ENCODE measurements around the gene CFAP70.

The CFAP70 gene

DNA sequence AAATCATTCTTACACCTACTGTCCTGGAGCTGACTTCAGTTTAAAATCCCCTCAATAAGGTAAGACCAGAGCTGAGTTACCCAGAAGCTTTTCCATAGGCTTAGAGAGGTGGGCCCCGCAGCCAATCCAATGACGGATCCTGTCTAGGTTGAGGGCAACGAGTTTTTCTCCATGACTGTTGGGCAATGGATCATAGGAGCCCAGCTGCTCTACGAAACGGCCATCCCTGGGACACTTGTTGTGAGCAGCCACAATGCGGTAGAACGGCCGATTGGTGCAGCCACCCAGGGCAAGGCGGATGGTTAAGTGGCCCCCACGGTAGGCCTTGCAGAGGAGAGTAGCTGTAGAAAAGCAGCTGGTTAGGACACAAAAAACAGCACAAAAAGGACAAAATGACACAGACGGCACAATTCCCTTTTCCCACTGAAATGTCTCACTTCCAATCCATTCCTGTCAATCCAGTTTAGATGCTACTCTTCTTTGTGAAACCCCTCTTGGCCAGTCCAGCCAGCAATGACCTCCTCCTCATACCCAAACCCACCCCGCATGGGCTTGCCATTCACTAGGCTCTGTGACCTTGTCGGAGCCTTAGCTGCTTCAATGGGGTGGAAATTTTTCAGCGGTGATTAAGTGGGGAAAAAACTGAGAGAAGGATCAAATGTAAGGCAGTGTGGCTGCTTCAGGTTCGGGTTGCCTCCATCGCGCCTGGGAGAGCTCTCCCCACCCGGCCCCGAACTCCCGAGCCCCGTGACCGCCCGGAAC is 106.8 kb downstream of the CFAP70 start:
- DNase-seq = peak; percentile 6 to 31

- DNase-seq = no peak
Measured at GRCh38 chr10:73248259-73248724, 110.4 kb downstream of the CFAP70 start.

DNA sequence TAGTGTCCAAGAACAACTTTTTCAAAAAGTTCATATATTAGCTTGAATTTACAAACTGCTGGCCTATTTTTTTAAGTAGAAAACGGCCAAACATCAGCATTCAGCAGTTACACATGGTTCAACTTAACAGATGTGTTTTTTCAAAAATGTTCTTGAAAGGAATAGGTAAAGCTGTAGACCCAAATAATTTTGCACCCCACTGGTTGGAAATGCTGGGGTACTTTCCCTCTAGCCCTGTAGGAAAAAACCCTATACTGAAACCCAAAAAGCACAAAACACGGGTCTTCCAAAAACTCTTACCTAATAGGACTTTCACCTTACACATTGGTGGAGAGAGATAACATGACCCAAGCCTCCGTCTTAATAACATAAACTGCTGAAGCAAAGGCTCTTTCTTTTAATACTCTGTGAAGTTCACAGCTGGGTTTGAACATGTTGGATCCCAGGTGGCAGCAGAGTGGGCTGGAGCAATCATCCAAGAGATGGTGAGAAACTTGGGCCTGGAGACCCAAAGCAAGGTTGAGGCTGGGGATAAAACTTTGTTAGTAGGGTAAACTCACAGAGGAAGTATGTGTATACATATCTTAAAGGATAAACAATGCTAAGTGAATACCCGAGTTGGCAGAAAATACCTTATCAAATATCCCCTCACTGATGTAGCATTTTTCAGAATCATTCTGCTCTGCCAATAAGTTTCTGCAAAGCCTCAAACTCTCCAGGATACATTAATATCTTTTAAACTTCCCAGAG is 111.0 kb downstream of the CFAP70 start:
- no peak for DNase-seq

DNA sequence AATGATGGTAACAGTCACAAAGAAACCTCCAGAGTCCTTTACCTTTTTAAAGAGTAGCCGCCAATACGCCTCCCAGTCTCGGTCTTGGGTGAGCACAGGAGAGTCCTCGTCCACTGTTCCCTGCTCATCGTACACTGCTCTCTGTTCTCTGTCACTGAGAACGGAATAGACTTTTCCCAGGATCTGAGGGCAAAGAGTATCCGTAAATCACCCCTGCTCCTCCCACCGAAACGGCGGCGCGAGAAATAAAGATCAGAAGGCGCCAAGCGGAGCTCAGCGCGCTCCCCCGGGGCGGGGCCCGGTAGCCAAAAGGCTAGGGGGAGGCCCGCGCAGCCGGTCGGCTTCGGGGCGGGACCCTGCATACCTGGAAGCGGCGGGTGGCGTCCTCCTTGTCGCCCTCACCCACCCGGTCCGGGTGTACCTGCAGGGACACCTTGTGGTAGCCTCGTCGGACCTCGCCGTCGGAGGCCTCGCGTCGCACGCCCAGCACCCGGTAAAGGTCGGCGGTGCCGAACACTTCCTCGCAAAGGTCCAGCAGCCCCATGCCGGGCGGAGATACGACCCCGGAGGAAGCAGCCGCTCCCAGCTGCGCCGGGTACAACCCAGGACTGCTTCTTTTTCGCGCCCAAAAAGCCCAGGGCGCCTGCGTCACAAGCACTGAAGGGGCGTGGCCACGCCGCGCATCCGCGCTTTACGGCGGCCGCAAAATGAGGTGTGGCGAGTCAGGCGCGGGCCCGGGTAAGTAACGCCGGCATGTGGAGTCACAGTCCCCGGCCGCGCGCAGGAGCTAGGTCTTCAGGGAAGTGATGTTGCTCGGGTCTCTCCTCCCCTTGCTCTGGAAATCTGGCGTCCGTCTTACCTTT is 111.8 kb downstream of the CFAP70 start, which contains the start of gene DNAJC9:
Gene DNAJC9 (minus strand): TSS at position 610 of the 863 bp plus-strand sequence. CDS start 66 bp downstream, at position 544.
- DNase-seq = peak; percentile 94 to 96

DNA sequence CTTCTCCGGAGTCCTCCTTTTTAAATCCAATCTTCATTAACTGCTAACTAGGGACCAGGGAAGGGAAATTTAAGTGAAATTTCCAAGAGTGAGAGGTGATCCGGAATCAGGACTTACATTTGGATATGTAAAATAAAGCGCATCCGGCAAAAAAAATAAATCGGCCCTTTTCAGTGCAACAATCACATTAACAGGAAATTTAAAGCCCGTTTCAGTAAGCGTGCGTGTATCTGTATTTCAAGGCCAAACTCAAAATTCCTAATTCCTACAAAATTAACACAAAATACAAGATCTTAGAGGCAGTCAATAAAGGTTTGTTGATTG is 112.4 kb downstream of the CFAP70 start:
- DNase-seq = no peak

GRCh38 chr10:73244866-73245477 is 113.7 kb downstream of the CFAP70 start:
- no peak for DNase-seq

DNA sequence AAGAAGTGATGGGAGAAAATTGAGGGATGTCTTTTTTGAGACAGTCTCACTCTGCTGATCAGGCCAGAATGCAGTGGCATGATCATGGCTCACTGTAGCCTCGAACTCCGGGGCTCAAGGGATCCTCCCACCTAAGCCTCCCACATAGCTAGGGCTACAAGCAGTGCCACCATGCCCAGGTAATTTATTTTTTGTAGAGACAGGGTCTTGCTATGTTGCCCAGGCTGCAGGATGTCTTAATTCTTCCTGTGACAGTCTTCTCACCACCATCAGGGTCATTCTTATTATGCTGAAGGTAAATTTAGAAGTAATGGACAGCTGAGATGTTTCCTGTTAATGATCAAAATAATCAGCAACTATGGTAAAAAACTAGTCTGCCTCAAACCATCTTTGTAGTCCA is 118.8 kb downstream of the CFAP70 start:
- no peak for DNase-seq

DNA sequence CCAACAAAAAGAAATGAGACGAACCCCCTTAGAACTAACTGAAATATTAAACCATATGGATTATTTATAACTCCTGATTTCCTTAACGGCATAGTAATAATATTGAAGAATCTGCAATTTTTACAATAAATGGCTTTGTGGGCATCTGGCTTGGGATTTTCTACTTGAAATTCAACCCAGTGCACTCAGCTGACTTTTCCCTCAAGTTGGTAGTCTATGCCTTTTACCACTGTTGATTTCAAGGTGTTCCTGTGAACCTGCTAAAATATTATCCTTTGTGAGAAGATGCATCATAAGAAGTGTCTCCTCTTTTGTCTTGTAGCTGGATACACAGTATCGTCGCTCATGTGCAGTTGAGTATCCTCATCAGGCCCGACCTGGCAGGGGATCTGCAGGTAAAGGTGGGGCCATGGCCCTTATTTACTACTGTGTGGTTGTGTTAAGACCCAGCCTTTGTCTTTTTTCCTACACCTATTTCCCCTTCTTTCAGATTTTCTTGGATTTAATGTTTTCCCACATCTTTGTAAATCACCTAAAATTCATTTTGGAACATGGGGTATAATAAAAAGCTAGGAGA is 119.6 kb downstream of the CFAP70 start:
- no peak for DNase-seq

DNA sequence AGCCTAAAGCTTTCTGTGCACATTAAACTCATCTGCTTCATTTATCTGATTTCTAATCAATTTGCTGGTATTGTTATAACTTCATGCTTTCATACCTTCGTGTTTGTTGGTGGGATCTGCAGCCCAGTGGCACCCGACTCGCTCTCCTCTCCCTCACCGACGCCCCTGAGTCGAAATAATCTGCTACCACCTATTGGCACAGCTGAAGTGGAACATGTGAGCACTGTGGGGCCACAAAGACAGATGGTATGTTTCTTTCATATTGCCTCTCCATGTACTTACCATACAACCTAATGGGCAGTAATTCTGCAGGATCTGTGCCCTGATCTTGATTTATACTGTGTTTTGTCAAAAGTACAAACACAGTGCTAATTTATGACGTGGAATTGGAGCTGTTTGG is 124.0 kb downstream of the CFAP70 start:
- DNase-seq = no peak

GRCh38 chr10:73233883-73234282 is 124.8 kb downstream of the CFAP70 start:
- DNase-seq = no peak

DNA sequence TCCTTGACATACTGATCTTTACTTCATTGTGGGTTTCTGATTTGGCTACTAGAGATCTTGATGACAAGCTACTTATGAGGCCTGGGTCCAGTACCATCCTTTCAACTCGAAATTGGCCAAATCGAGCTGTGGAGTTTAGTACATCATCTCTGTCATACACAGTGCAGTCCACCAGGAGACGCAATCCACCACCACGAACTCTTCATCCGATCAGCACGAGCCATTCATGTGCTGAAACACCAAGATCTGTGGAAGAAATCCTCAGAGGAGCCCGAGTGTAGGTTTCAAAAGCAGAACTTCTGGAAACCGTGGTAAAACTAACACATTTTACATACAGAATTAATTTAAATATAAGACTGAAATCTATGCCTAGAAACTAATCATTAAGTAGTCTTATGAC is 125.8 kb downstream of the CFAP70 start:
- DNase-seq = no peak

GRCh38 chr10:73229567-73229966 is 129.1 kb downstream of the CFAP70 start:
- peak; percentile 71 to 76 for DNase-seq

DNA sequence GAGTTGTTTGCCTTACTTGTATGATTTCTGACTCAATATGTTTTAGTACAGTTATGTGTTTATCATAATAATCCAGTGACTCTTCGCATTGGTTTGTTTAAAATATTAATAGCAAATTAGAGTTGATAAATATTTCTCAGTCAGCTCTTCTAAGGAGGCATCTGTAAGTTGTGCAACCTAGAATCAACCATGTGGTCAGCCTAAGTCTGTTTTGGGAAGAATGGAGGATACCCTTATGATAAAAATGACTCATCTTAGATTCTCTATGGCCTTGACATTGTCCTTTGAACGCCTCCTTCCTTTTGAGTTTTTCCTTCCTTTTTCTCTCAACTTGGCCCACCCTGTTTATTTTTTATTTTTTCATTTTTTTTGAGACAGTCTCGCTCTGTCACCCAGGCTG is 130.4 kb downstream of the CFAP70 start:
- DNase-seq = peak; percentile 70 to 74

GRCh38 chr10:73226663-73227062 is 132.0 kb downstream of the CFAP70 start:
- no peak for DNase-seq

DNA sequence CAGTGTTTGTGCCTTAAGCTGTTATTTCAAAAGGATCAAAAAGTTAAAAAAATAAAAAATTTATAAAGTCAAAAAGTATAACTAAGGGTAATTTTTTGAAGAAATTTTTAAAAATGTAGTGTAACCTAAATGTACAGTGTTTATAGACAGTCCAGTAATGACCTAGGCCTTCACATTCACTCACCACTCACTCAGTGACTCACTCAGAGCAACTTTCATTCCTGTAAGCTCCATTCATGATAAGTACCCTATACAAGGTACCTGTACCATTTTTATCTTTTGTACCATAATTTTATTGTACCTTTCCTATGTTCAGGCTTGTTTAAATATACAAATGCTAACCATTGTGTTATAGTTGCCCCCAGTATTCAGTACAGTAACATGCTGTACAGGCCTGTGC is 133.1 kb downstream of the CFAP70 start:
- no peak for DNase-seq

DNA sequence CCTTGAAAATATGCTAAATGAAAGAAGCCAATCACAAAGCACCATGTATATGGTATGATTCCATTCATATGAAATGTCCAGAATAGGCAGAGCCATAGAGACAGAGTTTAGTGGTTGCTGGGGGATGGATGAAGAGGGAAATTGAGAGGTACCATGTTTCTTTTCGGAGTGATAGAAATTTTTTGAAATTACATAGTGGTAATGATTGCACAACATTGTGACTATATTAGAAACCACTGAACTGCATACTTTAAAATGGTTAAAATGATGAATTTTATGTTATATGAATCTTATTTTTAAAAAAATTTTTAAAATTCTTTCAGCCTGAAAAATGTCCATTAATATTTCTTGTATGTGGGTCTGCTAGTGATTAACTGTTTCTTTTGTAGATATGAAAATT is 137.7 kb downstream of the CFAP70 start:
- no peak for DNase-seq

- DNase-seq = no peak
Measured at GRCh38 chr10:73219384-73219783, 139.3 kb downstream of the CFAP70 start.

DNA sequence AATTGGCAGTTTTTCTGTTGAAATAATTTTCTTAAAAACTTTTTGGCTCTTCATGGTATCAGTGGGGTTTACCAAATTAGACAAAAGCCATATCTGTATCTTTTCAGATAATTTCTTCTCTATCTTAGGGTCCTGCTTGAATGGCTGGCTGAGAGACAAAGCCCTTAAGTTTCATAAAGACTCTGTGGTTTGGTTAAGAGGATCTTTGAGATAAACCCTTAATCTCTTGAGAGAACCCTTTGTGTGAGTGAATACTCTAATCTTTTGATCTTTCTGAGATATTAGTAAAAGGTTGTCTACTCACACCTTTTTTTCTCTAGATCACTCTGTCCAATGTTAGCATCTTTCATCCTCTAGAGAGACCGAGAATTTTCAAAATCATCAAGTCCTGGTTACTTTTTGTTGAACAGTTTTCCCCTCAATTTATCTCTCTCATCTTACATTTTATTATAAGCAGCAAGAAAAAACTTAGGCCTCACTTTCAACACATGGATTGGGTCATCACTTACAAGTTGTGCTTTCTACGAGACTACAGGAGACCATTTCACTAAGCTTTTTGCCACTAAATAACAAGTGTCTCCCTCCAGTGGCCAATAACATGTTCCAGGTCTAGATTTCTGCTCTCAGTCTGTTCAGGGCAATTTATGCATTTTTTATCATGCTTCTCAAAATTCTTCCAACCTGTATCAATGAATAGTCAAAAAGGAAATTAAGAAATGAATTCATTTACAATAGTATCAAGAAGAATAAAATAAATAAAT is 140.1 kb downstream of the CFAP70 start:
- DNase-seq = peak; percentile 26 to 32

DNA sequence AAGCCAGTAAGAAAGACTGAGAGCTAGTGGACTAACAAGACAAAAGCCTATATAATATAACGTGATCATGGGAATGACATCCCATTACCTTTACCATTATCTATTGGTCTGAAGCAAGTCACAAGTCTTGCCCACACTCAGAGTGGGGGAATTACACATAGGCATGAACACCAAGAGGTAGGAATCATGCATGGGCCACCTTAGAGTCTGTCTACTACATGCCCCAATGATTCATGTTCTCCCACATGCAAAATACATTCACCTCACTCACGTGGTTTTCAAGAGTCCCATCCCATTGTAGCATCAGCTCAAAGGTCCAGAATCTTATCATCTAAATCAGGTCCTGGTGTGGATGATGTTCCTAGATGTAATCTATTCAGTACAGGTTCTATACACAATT is 141.0 kb downstream of the CFAP70 start:
- no peak for DNase-seq

GRCh38 chr10:73215749-73216148 is 142.9 kb downstream of the CFAP70 start:
- no peak for DNase-seq

GRCh38 chr10:73211106-73211811 is 147.4 kb downstream of the CFAP70 start:
- no peak for DNase-seq

Measured in inflammatory macrophage (primary cell).